Stomach (tissue), 4 donors: Measurements from ENCODE around the gene COL6A3.

Experiments
- CTCF ChIP-seq, 7 experiments: fragments of 450-650 bp in 4 of 7; fragments of 200-600 bp in 3 of 7; sonication (generic) in 3 of 7; IDR thresholded peaks; one replicate each; pipeline ENCODE4 v1.5.1; 2016 to 2019; ENCODE audit warnings: antibody characterized with exemption in 7 of 7, control low read depth in 2 of 7, mild to moderate bottlenecking in 1 of 7
- EP300 ChIP-seq: sonication (generic); formaldehyde crosslinking; IDR thresholded peaks from one replicate; pipeline ENCODE4 v1.6.1; 2017; ENCODE audit warnings: antibody characterized with exemption
- POLR2AphosphoS5 ChIP-seq, 3 donors: sonication (generic); formaldehyde crosslinking; IDR thresholded peaks; one replicate each; pipeline ENCODE4 v1.6.1; 2016; ENCODE audit warnings: antibody characterized with exemption in 3 of 3

DNA sequence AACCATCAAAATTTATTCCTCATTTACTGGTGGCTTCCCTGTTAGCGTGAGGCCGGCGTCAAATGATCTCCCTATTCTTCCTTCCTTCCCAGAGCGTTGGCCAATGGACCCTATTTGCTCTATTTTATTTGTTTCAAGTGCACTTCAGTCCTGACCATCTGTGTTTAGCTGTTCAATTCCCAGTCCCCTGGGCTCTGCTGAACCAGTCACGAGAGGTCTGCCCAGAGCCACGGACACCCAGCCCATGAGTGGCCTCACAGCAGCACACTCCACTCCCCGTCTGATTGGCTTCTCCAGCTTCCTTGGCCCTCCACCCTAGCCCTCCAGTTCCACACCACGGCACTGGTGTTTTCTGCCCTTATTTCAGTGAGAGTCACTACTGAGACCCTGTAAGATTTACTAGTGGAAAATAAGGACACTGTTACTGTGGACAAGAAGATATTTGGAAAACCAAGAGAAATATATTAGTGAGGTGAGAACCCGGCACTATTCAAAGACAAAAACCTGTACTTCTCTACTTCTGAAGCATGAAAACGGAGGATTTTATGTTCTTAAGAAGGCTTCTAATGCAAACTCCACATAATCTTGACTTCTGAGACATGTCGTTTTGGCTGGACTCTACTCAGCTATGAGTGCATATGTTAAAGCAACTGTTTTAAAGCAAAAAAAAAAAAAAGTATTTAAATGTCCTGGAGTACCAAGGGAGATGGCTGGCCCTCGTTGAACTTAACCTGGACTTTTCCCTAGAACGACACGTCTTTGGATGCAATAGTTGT is 86.6 kb downstream of the COL6A3 start:
- no peak for TF ChIP-seq CTCF (IDR thresholded peaks at IDR 0.05)
- no peak for TF ChIP-seq EP300
- no peak for TF ChIP-seq POLR2AphosphoS5 (IDR thresholded peaks at IDR 0.05)
